ENCODE data around the gene FAM149A.

The FAM149A gene

GRCh38 chr4:186169945-186170802, 65.7 kb downstream of the FAM149A start:
- Histone ChIP-seq H3K27ac (no peak overlapping the region), H3K4me3 (ENCODE audit: low read depth, low read length) (no peak overlapping the region), H3K36me3 (replicated peaks) (no peaks in the 10 kb centered on the region), H3K27me3 (replicated peaks) (no peaks in the 10 kb centered on the region)
- peak; percentile 15 for TF ChIP-seq CTCF (IDR thresholded peaks at IDR 0.05; ENCODE audit: low read depth, low read length, missing control alignments)
- no peak for DNase-seq
- in situ Hi-C loops (cut with HindIII; ENCODE audit: low pct_ligation_motif_present, low sequenced_read_pairs), result no loop called here

GRCh38 chr4:186170966-186171365, 66.5 kb downstream of the FAM149A start:
- in situ Hi-C loops (cut with HindIII; ENCODE audit: low pct_ligation_motif_present, low sequenced_read_pairs), result no loop called here
- H3K36me3 ChIP-seq (replicated peaks), result no peaks in the 10 kb centered on the region
- H3K27me3 ChIP-seq (replicated peaks), result no peaks in the 10 kb centered on the region
- H3K27ac ChIP-seq, result no peak overlapping the region
- TF ChIP-seq CTCF (IDR thresholded peaks at IDR 0.05; ENCODE audit: low read depth, low read length, missing control alignments), result no peak
- H3K4me3 ChIP-seq (ENCODE audit: low read depth, low read length), result no peak overlapping the region
- no peak for DNase-seq

- TF ChIP-seq CTCF (IDR thresholded peaks at IDR 0.05; ENCODE audit: low read depth, low read length, missing control alignments), result no peak
- Histone ChIP-seq H3K27me3 (replicated peaks) (no peaks in the 10 kb centered on the region), H3K4me3 (ENCODE audit: low read depth, low read length) (no peak overlapping the region), H3K36me3 (replicated peaks) (no peaks in the 10 kb centered on the region), H3K27ac (no peak overlapping the region)
- no peak for DNase-seq
- in situ Hi-C loops (cut with HindIII; ENCODE audit: low pct_ligation_motif_present, low sequenced_read_pairs), result no loop called here
Measured at GRCh38 chr4:186172546-186172945, 68.0 kb downstream of the FAM149A start.

GRCh38 chr4:186188107-186188506, 83.6 kb downstream of the FAM149A start:
- no peak for TF ChIP-seq CTCF (IDR thresholded peaks at IDR 0.05; ENCODE audit: low read depth, low read length, missing control alignments)
- Histone ChIP-seq H3K27ac (no peak overlapping the region), H3K4me3 (ENCODE audit: low read depth, low read length) (no peak overlapping the region), H3K36me3 (replicated peaks) (no peaks in the 10 kb centered on the region), H3K27me3 (replicated peaks) (no peaks in the 10 kb centered on the region)
- no peak for DNase-seq
- in situ Hi-C loops (cut with HindIII; ENCODE audit: low pct_ligation_motif_present, low sequenced_read_pairs), result no loop called here

GRCh38 chr4:186189656-186190055, 85.2 kb downstream of the FAM149A start:
- no peaks in the 10 kb centered on the region for H3K36me3 ChIP-seq (replicated peaks)
- H3K27ac ChIP-seq, result no peak overlapping the region
- H3K4me3 ChIP-seq (ENCODE audit: low read depth, low read length), result no peak overlapping the region
- in situ Hi-C loops (cut with HindIII; ENCODE audit: low pct_ligation_motif_present, low sequenced_read_pairs), result no loop called here
- no peak for DNase-seq
- TF ChIP-seq CTCF (IDR thresholded peaks at IDR 0.05; ENCODE audit: low read depth, low read length, missing control alignments), result no peak
- no peaks in the 10 kb centered on the region for H3K27me3 ChIP-seq (replicated peaks)

Data from brain microvascular endothelial cell (primary cell).